Urothelium cell line (cell line): ENCODE measurements around the gene SUSD3.

Experiments
- DNase-seq: peaks from one replicate; pipeline ENCODE4 v3.0.0; 2011; ENCODE audit warnings: low spot score, mixed read lengths
- FAIRE-seq: peaks from 2 replicates; lab custom pipeline; 2011; peaks lifted over from hg19 to GRCh38; lab: Jason Lieb, UNC

The SUSD3 gene

DNA sequence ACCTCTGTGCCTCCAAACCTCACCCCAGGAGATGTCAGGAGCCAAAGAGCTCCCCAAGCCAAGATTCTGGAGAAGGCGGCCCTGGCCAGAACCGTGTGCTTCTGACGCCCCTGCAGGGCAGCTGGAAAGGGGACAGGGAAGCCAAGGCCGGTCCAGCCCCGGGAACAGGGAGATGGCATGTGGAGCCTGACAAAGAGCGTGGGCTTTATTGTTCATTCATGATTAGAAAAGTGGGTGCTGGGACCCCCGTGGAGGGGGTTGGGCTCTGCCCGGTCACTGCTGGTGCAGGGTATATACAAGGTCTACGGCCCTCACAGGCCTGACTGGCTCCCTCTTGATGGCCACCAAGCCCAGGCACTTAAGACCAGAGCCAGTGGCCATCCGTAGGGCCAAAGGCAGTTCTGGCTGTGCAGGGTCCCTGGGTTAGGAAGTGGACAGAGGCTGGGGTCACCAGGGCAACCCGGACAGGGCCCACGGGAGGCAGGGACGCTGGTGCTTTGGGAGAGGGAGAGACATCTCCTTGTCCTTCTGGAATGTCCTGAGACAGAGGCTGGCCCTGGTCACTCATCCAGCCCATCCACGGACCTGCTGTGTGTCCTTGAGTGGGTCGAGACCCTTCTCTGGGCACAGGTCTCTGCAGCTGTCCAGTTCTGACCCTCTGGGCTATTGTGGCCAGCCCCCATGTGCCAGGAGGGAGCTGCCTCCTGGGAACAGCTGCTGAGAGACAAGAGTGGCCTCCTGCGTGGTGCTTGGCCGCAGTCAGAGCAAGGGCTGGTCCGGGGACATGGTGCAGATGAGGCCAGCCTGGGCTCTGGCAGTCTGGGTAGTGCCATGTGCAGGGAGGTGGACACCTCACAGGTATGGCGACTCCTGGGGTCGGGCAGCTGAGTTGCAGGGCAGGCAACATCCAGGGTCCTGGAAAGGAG, 63.1 kb downstream of the SUSD3 start:
- DNase-seq, result no peak

GRCh38 chr9:93122721-93123221, 64.3 kb downstream of the SUSD3 start:
- no peak for FAIRE-seq
- DNase-seq, result no peak

More for the DNA sequence above, 63.1 kb downstream of the SUSD3 start:
- no peak for FAIRE-seq

DNA sequence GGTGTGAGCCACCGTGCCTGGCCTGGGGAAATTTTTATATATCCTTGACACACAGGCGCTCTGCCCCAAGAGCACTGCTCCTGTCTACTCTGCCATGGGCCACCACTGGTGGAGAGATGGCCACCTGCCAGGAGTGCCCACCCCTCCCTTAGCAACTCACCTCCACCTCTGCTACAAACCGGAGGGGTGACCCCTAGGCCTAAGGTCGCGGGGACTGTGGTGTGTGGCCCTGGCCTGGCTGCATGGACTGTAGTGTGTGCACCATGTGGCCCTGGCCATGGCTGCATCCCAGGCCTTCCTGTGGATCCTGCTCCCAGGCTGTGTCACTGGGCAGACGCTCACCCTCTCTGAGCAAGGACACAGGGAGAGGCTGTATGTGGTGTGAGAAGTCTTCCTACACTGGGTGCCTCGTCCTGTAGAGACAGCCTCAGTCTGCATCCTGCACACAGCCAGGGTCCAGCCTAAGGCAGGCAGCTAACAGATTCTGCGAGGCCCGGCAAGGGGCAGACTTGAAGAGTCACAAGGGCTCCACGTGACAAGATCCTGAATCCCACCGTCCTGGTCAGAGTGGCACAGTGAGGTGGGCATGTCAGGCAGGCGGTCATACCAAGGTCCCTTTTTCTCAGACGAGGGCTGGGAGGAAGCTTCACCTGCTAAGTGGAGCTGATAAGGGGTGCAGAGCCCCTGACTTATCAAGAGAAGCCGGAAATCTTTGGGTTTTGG, 65.2 kb downstream of the SUSD3 start:
- FAIRE-seq (no peak), DNase-seq (no peak)

GRCh38 chr9:93124793-93125192, 66.3 kb downstream of the SUSD3 start:
- DNase-seq (no peak), FAIRE-seq (no peak)

DNA sequence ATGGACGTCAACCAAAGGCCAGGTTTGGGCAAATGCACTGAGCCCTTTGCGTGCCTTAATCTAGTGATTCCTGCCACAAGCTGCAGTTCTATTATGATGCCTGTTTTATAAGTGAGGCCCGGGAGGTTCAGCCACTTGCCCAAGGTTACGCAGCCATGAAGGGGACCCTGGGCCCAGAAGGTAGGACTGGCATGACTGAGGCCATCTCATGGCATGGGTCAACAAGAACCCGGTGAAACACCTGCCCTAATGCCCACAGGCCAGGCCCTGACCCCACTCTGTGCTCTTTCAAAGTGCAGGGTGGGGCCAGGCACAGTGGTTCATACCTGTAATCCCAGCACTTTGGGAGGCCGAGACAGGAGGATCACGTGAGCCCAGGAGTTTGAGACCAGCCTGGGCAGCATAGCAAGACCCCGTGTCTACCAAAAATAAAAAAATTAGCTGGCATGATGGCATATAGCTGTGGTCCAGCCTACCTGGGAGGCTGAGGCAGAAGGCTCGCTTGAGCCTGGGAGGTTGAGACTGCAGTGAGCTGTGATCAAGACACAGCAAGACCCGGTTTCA, 66.9 kb downstream of the SUSD3 start:
- FAIRE-seq, result no peak
- no peak for DNase-seq

DNA sequence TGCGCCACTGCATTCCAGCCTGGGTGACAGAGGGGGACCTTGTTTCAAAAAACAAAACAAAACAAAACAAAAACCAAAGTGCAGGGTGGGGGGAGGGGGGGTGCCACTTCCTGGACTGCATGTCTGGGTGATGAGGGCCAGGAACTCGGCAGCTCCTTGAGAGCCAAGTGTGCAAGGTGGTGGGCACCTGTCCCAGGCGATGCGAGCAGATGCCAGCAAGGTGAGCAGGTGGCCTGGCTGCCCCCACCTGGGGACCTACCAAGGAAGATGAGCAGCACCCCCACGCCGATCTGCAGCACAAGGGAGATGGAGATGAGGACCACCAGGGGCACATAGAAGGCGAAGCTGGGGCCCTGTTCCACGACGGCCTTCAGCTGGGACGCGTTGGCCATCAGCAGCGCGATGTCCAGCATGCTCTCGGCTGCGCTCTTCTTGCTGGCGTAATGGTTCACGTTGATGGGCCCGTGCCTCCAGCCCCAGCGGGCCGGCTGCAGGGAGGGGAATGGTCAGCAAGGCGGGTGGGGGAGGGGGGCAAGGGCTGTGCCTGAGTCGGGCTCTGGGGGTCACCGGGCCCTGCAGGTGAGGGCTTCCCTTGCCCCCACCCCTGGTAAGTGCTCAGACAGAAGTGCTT, 67.8 kb downstream of the SUSD3 start:
- DNase-seq, result no peak
- no peak for FAIRE-seq

GRCh38 chr9:93126825-93127368, 68.4 kb downstream of the SUSD3 start:
- DNase-seq, result no peak
- FAIRE-seq, result no peak

DNA sequence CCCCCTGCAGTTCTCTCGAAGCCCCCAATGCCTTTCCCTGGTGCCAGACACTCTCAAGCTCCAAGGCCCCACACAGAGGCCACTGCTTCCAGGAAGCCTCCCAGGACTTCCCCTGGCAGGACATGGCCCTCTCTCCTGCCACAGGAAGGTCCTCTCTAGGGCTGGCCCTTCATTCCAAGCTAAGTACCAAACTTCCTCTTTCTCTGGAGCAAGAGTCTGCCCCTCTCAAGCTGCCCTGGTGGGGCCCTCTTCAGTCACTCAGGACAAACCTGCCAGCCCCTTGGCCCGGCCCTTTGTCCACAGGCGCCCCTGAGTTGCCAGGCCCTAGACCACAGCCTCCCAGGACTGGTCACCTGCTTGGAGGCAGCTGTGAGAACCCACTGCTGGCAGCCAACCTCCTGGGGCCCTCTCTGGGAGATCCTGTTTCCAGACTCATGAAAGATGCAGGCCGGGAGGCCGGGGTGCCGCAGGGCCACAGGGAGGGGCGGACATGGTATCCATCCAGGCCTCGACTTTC, 69.0 kb downstream of the SUSD3 start:
- FAIRE-seq (no peak), DNase-seq (no peak)

GRCh38 chr9:93128011-93128714, 69.7 kb downstream of the SUSD3 start:
- FAIRE-seq, result no peak
- no peak for DNase-seq

DNA sequence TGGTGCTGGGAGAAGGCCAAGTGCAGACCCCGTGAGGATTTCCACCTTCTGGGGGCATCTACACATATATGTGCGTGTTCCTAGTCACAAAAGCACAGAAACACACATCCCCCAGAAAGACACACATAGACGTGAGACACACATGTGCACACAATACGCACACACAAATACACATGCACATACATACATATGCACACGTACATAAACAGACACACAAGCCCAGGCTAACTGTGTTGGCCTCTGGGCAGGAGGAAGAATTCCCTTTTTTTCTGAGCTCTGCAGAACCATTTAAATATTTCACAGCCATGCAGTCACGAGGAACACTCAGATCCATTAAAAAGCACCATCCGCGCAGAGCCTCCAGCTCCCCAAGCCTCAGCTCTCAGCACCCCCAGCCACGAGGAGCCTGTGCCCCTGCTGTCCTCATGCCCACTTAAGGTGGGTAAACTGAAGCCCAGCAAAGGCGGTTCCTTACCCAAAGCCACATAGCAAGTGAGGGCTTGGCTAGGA, 70.3 kb downstream of the SUSD3 start:
- FAIRE-seq (no peak), DNase-seq (no peak)

DNA sequence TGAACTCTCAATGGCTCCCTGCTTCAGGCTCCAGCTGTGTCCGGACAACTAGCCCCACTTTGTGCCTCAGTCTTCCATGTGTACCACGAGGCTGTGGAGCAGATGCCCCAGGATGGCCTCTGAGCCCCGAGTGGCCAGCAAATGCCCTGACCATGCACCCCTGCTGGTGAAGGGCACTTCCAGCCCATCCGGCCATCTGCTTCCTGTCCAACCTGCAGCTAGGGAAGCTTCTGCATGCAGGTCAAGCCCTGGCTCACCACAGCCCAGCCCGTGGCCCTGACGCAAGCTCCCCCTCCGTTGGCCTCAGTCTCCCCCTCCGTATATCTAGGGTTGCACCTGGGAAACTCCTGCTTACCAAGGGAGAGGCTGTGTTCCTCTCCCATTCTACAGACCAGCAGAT, 70.8 kb downstream of the SUSD3 start:
- no peak for FAIRE-seq
- DNase-seq, result no peak

- DNase-seq (no peak), FAIRE-seq (no peak)
Observed at GRCh38 chr9:93129691-93130500, 71.4 kb downstream of the SUSD3 start.

- FAIRE-seq, result no peak
- DNase-seq, result no peak
Observed at GRCh38 chr9:93130861-93131481, 72.5 kb downstream of the SUSD3 start.

DNA sequence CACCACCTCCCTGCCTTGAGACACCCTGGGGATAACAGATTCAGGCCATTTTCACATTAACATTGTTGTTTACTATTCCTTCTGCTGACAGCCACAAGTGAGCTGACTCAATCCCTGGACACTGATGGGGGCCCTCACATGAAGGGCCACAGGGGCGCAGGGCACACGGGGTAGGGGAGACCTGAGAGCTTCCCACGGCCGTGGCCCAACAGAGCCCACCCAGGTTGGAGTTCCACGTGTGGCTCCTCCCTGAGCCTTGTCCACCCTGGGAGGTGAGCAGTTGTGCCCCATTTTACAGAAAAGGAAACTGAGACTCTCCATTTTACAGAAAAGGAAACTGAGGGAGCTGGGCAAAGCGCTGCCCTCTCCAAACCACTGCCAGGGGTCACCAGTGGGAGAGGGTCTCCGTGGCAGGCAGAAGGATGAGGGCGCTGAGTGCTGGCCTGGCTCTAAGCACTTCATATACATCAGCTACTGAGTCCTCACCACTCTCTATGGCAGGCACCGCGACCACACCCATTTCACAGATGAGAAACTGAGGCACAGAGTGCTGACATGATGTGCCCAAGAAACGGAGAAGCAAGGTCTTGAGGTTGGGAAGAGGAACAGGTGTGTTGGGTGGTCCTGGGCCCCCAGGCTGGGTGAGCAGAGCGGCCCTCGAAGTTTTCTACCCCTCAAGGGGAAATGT, 73.2 kb downstream of the SUSD3 start:
- DNase-seq (no peak), FAIRE-seq (no peak)

DNA sequence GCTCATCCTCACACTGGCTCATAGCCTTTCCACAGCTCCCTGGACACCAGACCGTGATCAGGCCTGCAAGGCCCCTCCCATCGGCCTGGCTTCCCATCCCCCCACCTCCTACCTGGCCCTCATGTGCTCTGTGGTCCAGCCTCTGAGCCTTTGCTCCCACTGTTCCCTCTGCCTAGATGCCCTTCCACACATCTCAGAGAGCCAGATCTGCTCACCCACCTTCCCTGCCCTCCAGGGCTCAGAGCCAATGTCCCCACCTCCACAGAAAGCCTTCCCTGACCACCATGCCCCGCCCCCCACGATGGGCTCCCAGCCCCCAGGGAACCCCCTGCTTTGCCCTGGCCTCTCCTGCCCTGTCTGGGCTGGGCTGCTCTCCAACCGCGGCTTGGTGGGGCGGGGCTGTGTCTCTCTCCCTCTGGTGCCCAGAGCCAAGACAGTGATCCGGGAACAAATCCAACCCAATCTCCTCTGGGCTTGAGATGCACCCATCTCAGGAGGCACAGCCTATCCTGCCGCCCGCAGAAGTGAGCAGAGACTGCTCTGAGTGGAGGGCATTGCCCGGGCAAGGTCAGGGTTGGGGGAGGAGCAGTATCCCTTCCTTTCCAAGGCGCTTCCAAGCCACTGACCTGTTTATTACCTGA, 73.9 kb downstream of the SUSD3 start:
- DNase-seq, result peak; percentile 74
- FAIRE-seq, result no peak

- no peak for DNase-seq
- FAIRE-seq, result no peak
Observed at GRCh38 chr9:93132946-93133680, 74.6 kb downstream of the SUSD3 start.

GRCh38 chr9:93133681-93134014, 75.1 kb downstream of the SUSD3 start:
- DNase-seq, result peak; percentile 69
- no peak for FAIRE-seq
